HepG2 (cell line): ENCODE results near the gene KCNQ1OT1. TPM values are rescaled to one million over a fixed set of nuclear protein-coding genes. Genes with fewer than 3 reads are reported as not detected.
A peak's percentile ranks its signal among the peaks of the same experiment; 100 is the strongest.

Experiments
- ATAC-seq: fragments of 200-7000 bp; cut with Tn5 transposase; 3 replicates; pipeline ENCODE4 v1.9.1; 2020; ENCODE audit warnings: mild to moderate bottlenecking, moderate library complexity
- BruUV-seq: library from RNA; stranded (reverse); fragments of 400-500 nt; replicated peaks from 2 replicates; lab custom pipeline; 2021; lab: Mats Ljungman, UMichigan
- CTCF ChIA-PET: fragments of 300-600 bp; formaldehyde crosslinking; extraction: SDS; loops from one replicate; lab custom pipeline; 2021; ENCODE audit warnings: low total read pairs, inconsistent platforms, low intra/inter-chr PET ratio; lab: Yijun Ruan, JAX
- POLR2A ChIA-PET: fragments of 350-600 bp; sonication (Branson Sonifier 250); formaldehyde crosslinking; loops from one replicate; lab custom pipeline; 2020; ENCODE audit warnings: antibody characterized with exemption, inconsistent platforms; lab: Yijun Ruan, JAX
- DNase-seq: peaks from one replicate; pipeline ENCODE4 v3.0.0-alpha.2; 2015; ENCODE audit warnings: low spot score
- FAIRE-seq: peaks from 3 replicates; lab custom pipeline; 2011; peaks lifted over from hg19 to GRCh38; lab: Jason Lieb, UNC
- H2AFZ ChIP-seq: one replicate; pipeline ENCODE4 v1.6.1; 2011; ENCODE audit warnings: low read length, inconsistent platforms
- H3K27ac ChIP-seq: fragments of 300-600 bp; 3 replicates; pipeline ENCODE4 v1.8.0; 2011; ENCODE audit warnings: mixed run types, mild to moderate bottlenecking, mixed read lengths, low read length, inconsistent platforms; ENCODE audit not compliant: insufficient read depth; ENCODE audit errors: extremely low read length
- H3K27me3 ChIP-seq, 2 experiments: fragments of 200-600 bp in 1 of 2; 2 replicates in 1 of 2; 3 replicates in 1 of 2; pipeline versions ENCODE4 v1.6.0 to v1.8.0; 2011; ENCODE audit warnings: low read length in 2 of 2, mild to moderate bottlenecking in 2 of 2, moderate library complexity in 2 of 2, inconsistent platforms in 1 of 2; ENCODE audit not compliant: insufficient read depth in 2 of 2, control insufficient read depth in 1 of 2
- H3K36me3 ChIP-seq, 2 experiments: fragments of 200-600 bp in 1 of 2; replicated peaks in 1 of 2; 2 replicates in 1 of 2; 3 replicates in 1 of 2; pipeline versions ENCODE4 v1.5.1 to v1.8.0; 2011; ENCODE audit warnings: low read length in 2 of 2, inconsistent platforms in 1 of 2; ENCODE audit not compliant: insufficient read depth in 2 of 2, control insufficient read depth in 1 of 2
- H3K4me1 ChIP-seq: 2 replicates; pipeline ENCODE4 v1.5.1; 2012; ENCODE audit warnings: low read length, inconsistent platforms; ENCODE audit not compliant: insufficient read depth
- H3K4me2 ChIP-seq: 2 replicates; pipeline ENCODE4 v1.6.0; 2011; ENCODE audit warnings: low read depth, low read length, inconsistent platforms
- H3K4me3 ChIP-seq, 3 experiments: fragments of 200-600 bp in 1 of 3; sonication (generic), shearing (Covaris generic) in 1 of 3; replicated peaks in 1 of 3; 2 replicates each; pipeline ENCODE4 v1.5.1; 2011 to 2016; ENCODE audit warnings: low read length in 3 of 3, inconsistent platforms in 2 of 3, low read depth in 2 of 3, mild to moderate bottlenecking in 2 of 3, control low read depth in 1 of 3, mixed read lengths in 1 of 3; ENCODE audit not compliant: insufficient read depth in 1 of 3
- H3K79me2 ChIP-seq: one replicate; pipeline ENCODE4 v1.6.1; 2011; ENCODE audit warnings: low read length, inconsistent platforms; ENCODE audit not compliant: insufficient read depth
- H3K9ac ChIP-seq: 2 replicates; pipeline ENCODE4 v1.6.0; 2011; ENCODE audit warnings: mild to moderate bottlenecking, low read depth, low read length, inconsistent platforms; ENCODE audit not compliant: insufficient read depth
- H3K9me3 ChIP-seq: 2 replicates; pipeline ENCODE4 v1.5.1; 2012; ENCODE audit warnings: mild to moderate bottlenecking, low read length
- H4K20me1 ChIP-seq: 2 replicates; pipeline ENCODE4 v1.6.0; 2011; ENCODE audit warnings: inconsistent platforms, mild to moderate bottlenecking, low read length, moderate library complexity; ENCODE audit not compliant: insufficient read depth
- ARNT2 ChIP-seq: sonication (generic); formaldehyde crosslinking; IDR thresholded peaks from 2 replicates; pipeline ENCODE4 v1.8.0; 2022; ENCODE audit warnings: mild to moderate bottlenecking, low read depth, missing genetic modification reagents, moderate library complexity
- EHMT2 ChIP-seq: fragments of 200-600 bp; sonication (generic); IDR thresholded peaks from 2 replicates; pipeline ENCODE4 v1.7.0; 2017; ENCODE audit warnings: antibody characterized with exemption, low read depth, low read length, borderline replicate concordance
- ESRRA ChIP-seq: sonication (generic); formaldehyde crosslinking; IDR thresholded peaks from 2 replicates; pipeline ENCODE4 v1.5.1; 2020; ENCODE audit warnings: mild to moderate bottlenecking, low read depth, missing genetic modification reagents
- JARID2 ChIP-seq: sonication (generic); formaldehyde crosslinking; IDR thresholded peaks from 2 replicates; pipeline ENCODE4 v1.8.1; 2023; ENCODE audit warnings: missing genetic modification reagents, inconsistent platforms; ENCODE audit not compliant: insufficient replicate concordance
- NFAT5 ChIP-seq: sonication (generic); formaldehyde crosslinking; IDR thresholded peaks from 2 replicates; pipeline ENCODE4 v1.4.0; 2020; ENCODE audit warnings: missing genetic modification reagents
- NPAS2 ChIP-seq: sonication (generic); formaldehyde crosslinking; IDR thresholded peaks from 2 replicates; pipeline ENCODE4 v1.8.0; 2022; ENCODE audit warnings: mild to moderate bottlenecking, missing genetic modification reagents, borderline replicate concordance
- PAF1 ChIP-seq: IDR thresholded peaks from 2 replicates; pipeline ENCODE4 v1.6.1; 2016; ENCODE audit warnings: missing genetic modification reagents, missing compliant biosample characterization
- PAX8 ChIP-seq: sonication (generic); formaldehyde crosslinking; IDR thresholded peaks from 2 replicates; pipeline ENCODE4 v1.8.0; 2022; ENCODE audit warnings: mild to moderate bottlenecking, missing genetic modification reagents, borderline replicate concordance
- POLR2AphosphoS2 ChIP-seq: IDR thresholded peaks from 2 replicates; pipeline ENCODE4 v1.6.1; 2011; ENCODE audit warnings: low read depth, low read length, improper control_type of control experiment
- RBM22 ChIP-seq: fragments of 200-400 bp; formaldehyde crosslinking; optimal IDR thresholded peaks from 2 replicates; pipeline ENCODE3; 2017; ENCODE audit warnings: mild to moderate bottlenecking, low read length, moderate library complexity
- SIX1 ChIP-seq: sonication (generic); formaldehyde crosslinking; IDR thresholded peaks from 2 replicates; pipeline ENCODE4 v1.4.0; 2020; ENCODE audit warnings: missing genetic modification reagents, borderline replicate concordance
- ZNF263 ChIP-seq: sonication (generic); formaldehyde crosslinking; IDR thresholded peaks from 2 replicates; pipeline ENCODE4 v1.4.0; 2020; ENCODE audit warnings: missing genetic modification reagents
- ZNF616 ChIP-seq: sonication (generic); formaldehyde crosslinking; IDR thresholded peaks from 2 replicates; pipeline ENCODE4 v1.5.0; 2020; ENCODE audit warnings: low read depth, mild to moderate bottlenecking, missing genetic modification reagents
- ZNF775 ChIP-seq: sonication (generic); formaldehyde crosslinking; IDR thresholded peaks from 2 replicates; pipeline ENCODE4 v1.4.0; 2020; ENCODE audit warnings: missing genetic modification reagents, mild to moderate bottlenecking, moderate library complexity, borderline replicate concordance
- ZSCAN9 ChIP-seq: IDR thresholded peaks from 2 replicates; pipeline ENCODE4 v1.6.1; 2016; ENCODE audit warnings: borderline replicate concordance
- WGBS: methylation state at CpG from one replicate; pipeline ENCODE4 v1.1.6; 2017; ENCODE audit warnings: low lambda C conversion rate; 5-methylcytosine and 5-hydroxymethylcytosine counted together
- in situ Hi-C: cut with HindIII; loops from 2 replicates; pipeline ENCODE4 v1.10.0; 2017; ENCODE audit warnings: low pct_unique_long_range_greater_than_20kb; ENCODE audit not compliant: extremely low pct_ligation_motif_present
- intact Hi-C: fragments of 100-400 bp; cut with micrococcal nuclease; formaldehyde crosslinking; loops from one replicate; pipeline ENCODE4 v1.10.0; 2022; ENCODE audit not compliant: unreplicated experiment
- polyA plus RNA-seq, 8 experiments: library from polyadenylated mRNA; depleted of rRNA in 3 of 8; stranded (reverse) in 7 of 8; unstranded in 1 of 8; fragments of >200 nt; fragmentation: Illumina TruSeq in 4 of 8; extraction: Trizol in 4 of 8; gene quantifications; 2 replicates each; pipeline versions ENCODE4 v1.2.1 to v1.2.3, GENCODE V29; 2011 to 2016; ENCODE audit warnings: low read depth in 4 of 8, missing spikeins in 1 of 8, mixed read lengths in 1 of 8; ENCODE audit not compliant: insufficient read depth in 1 of 8
- total RNA-seq, 5 experiments: library from RNA; depleted of rRNA; stranded (reverse); fragments of >200 nt; fragmentation: Illumina TruSeq; extraction: Trizol; gene quantifications; 2 replicates each; pipeline ENCODE4 v1.2.3, GENCODE V29; 2016; ENCODE audit warnings: low read depth in 1 of 5
- TF ChIP-seq, protein P1 (sequence below): sonication (generic); formaldehyde crosslinking; conservative IDR thresholded peaks from 2 replicates; pipeline ENCODE4 v1.8.1; 2023; ENCODE audit warnings: missing genetic modification reagents

Gene KCNQ1OT1
- total and polyA plus RNA-seq, 2 of the 13 experiments (the other 11 are each of a cell fraction or from before 2014, with no cell fraction given), result 1.3 to 18.9 TPM

DNA sequence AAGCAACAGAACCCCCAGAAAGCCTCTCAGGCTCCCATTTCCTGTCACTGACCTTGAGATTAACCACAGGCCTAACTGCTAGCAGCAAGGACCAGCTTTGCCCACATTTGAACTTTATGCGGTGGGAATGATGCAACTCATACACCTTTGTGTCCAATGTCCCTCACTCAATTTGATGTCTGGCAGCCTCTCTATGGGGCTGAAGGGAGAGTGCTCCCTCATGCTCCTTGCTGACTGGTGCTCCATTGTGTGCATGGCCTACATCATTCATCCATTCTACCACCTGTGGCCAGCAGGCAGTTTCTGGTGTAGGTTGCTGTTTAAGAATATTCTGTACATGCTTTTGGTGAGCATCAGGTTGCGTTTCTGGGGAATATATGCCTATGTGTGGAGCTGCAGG lies 31.9 kb downstream of the KCNQ1OT1 start (continued):
- TF ChIP-seq NFAT5 (CRISPR knock-in tag) (no peak), ZNF263 (CRISPR knock-in tag) (peak; percentile 99), ZNF616 (CRISPR knock-in tag) (no peak)

DNA sequence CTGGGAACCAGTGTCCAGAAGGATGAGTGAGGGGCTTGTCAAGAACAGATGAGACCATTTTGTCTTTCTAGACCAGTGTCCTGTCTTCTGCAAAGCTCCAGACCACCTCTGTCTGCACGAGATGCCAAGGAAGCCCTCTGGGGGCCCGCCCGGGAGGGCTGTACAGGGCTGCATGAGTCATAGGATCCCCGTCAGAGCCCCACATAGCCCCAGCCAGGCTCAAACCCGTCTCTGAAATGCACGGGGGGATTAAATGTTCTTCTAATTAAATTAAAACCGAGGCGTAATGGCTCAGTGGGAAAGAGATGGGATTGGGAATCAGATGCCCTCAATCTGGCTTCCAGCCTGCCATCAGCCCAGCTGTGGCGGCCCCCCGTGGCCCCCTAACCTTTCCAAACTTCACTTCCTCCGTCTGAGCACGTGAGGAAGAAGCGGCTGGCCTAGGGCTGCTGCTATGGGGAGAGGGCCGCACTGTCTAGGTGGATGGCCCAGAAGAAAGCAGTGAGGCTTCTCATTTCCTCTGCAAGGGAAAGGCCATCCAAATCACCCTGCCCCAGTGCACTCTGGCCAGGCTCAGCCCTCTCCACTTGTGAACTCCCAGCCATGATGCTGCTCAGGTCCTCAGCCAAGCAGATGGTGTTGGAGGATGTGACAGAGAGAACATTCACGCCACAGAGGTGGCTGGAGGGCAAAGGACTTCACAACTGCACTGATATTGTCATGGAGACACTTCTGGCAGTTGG lies 32.8 kb downstream of the KCNQ1OT1 start:
- no peak for FAIRE-seq
- no peak overlapping the region for H2AFZ ChIP-seq
- H3K4me2 ChIP-seq, result no peak overlapping the region
- H3K4me3 ChIP-seq, result no peak overlapping the region
- H3K27ac ChIP-seq, result no peak overlapping the region
- H3K36me3 ChIP-seq, result peaks cover 30 to 92% of the 10 kb centered on the region in 2 experiments
- H3K27me3 ChIP-seq, result no peaks in the 10 kb centered on the region
- in situ Hi-C loops (loop anchor here (10.0 kb wide), 1 partner anchor 132 kb away; no protein-coding TSS in a partner anchor), intact Hi-C loops (no loop called here)
- H3K9me3 ChIP-seq, result no peaks in the 10 kb centered on the region
- WGBS, result 88% methylated on average over 12 of the region's 15 CpGs
- no peak overlapping the region for H3K9ac ChIP-seq
- H3K79me2 ChIP-seq, result peaks cover 73% of the 10 kb centered on the region
- POLR2A ChIA-PET, result interaction anchor here (1.0 kb wide), 1 partner anchor 74 kb away, joined by 3 read pairs; no protein-coding TSS in a partner anchor
- CTCF ChIA-PET, result no interaction called here
- no peak for ATAC-seq
- no peak for DNase-seq
- no TSS peak for BruUV-seq
- peaks cover 94% of the 10 kb centered on the region for H3K4me1 ChIP-seq
- H4K20me1 ChIP-seq, result peaks cover 97% of the 10 kb centered on the region
- TF ChIP-seq, protein P1, sequence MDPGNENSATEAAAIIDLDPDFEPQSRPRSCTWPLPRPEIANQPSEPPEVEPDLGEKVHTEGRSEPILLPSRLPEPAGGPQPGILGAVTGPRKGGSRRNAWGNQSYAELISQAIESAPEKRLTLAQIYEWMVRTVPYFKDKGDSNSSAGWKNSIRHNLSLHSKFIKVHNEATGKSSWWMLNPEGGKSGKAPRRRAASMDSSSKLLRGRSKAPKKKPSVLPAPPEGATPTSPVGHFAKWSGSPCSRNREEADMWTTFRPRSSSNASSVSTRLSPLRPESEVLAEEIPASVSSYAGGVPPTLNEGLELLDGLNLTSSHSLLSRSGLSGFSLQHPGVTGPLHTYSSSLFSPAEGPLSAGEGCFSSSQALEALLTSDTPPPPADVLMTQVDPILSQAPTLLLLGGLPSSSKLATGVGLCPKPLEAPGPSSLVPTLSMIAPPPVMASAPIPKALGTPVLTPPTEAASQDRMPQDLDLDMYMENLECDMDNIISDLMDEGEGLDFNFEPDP (CRISPR knock-in tag), result 0 out of 2 replicates have a peak, but pooled peaks have one; percentile 80
- peak; percentile 30; the same call in 1 of the 2 replicates for TF ChIP-seq POLR2AphosphoS2
- TF ChIP-seq ESRRA, result no peak
- TF ChIP-seq SIX1 (CRISPR knock-in tag), result no peak
- TF ChIP-seq PAF1 (CRISPR knock-in tag), result 0 out of 2 replicates have a peak, but pooled peaks have one; percentile 48
- TF ChIP-seq RBM22, result peak; percentile 81
- no peak for TF ChIP-seq NPAS2
- TF ChIP-seq ZNF775, result no peak
- no peak for TF ChIP-seq ZSCAN9 (CRISPR knock-in tag)
- no peak for TF ChIP-seq JARID2 (CRISPR knock-in tag)
- TF ChIP-seq PAX8 (CRISPR knock-in tag), result no peak
- no peak for TF ChIP-seq EHMT2
- no peak for TF ChIP-seq ARNT2
